Measurements from ENCODE around the gene NOCT. TPM values are rescaled to one million over a fixed set of nuclear protein-coding genes. Genes with fewer than 3 reads are reported as not detected.

Gene NOCT
- total and polyA plus RNA-seq, 2 of the 8 experiments (the other 6 are each of a cell fraction or from before 2014, with no cell fraction given) = 10.4 to 45.5 TPM

GRCh38 chr4:139036885-139037284, 21.3 kb downstream of the NOCT start:
- Histone ChIP-seq H3K18ac (ENCODE audit: extremely low read depth, low read length) (no peak overlapping the region), H3K4ac (replicated peaks; ENCODE audit: insufficient read length, low read depth, low read length) (no peak overlapping the region), H2BK120ac (replicated peaks; ENCODE audit: low read depth, low read length) (no peak overlapping the region), H3K14ac (ENCODE audit: insufficient read length) (no peak overlapping the region), H2BK20ac (ENCODE audit: low read length) (no peak overlapping the region), H3K9me3 (ENCODE audit: insufficient read depth in 2 of 2, low read depth in 1 of 2, low read length in 1 of 2) (no peaks in the 10 kb centered on the region; a peak in 1 of 4 replicates), H3K4me2 (ENCODE audit: insufficient read depth in 1 of 2, low read depth in 2 of 2, low read length in 2 of 2) (no peak overlapping the region), H3K27ac (ENCODE audit: low read depth, low read length) (no peak overlapping the region), H2AK5ac (ENCODE audit: low read depth, low read length) (no peak overlapping the region), H4K5ac (ENCODE audit: insufficient read length, low read depth, low read length) (no peak overlapping the region), H4K20me1 (replicated peaks in 1 of 2; ENCODE audit: control insufficient read depth in 1 of 2, insufficient read depth in 2 of 2, low read length in 2 of 2) (peaks cover 15 to 22% of the 10 kb centered on the region in 2 experiments), H2BK5ac (ENCODE audit: low read depth, low read length) (no peak overlapping the region), H3K23me2 (ENCODE audit: low read depth, low read length) (no peaks in the 10 kb centered on the region), H2BK15ac (ENCODE audit: low read length) (no peak overlapping the region), H3K79me2 (ENCODE audit: control insufficient read depth in 1 of 2, insufficient read depth in 2 of 2, low read length in 2 of 2) (peaks cover 17 to 95% of the 10 kb centered on the region in 2 experiments), H3K36me3 (ENCODE audit: control insufficient read depth in 2 of 4, insufficient read depth in 4 of 4, low read length in 3 of 4) (peaks cover 0 to 3% (median 0%) of the 10 kb centered on the region in 4 experiments; a peak in 2 of 8 replicates), H3K79me1 (ENCODE audit: low read depth, low read length) (peaks cover 3% of the 10 kb centered on the region; the same call in 1 of the 2 replicates), H3K56ac (replicated peaks; ENCODE audit: insufficient read length, low read depth, low read length) (no peak overlapping the region), H2BK12ac (ENCODE audit: low read depth, low read length) (no peak overlapping the region), H3K4me3 (ENCODE audit: extremely low read depth in 1 of 4, insufficient read depth in 2 of 4, low read depth in 3 of 4, low read length in 4 of 4) (no peak overlapping the region), H3K23ac (ENCODE audit: insufficient read length) (no peak overlapping the region), H4K8ac (ENCODE audit: extremely low read depth, insufficient read depth, low read length) (no peak overlapping the region), H4K91ac (replicated peaks; ENCODE audit: insufficient read length, low read length) (no peak overlapping the region), H3K9ac (replicated peaks in 1 of 4; ENCODE audit: extremely low read depth in 1 of 4, low read depth in 3 of 4, low read length in 3 of 4) (no peak overlapping the region), H2AFZ (ENCODE audit: low read length) (no peak overlapping the region), H3K27me3 (replicated peaks in 1 of 4; ENCODE audit: control insufficient read depth in 3 of 4, extremely low read depth in 1 of 4, insufficient read depth in 3 of 4, low read length in 3 of 4) (no peaks in the 10 kb centered on the region), H3K4me1 (replicated peaks in 1 of 4; ENCODE audit: control insufficient read depth in 3 of 4, insufficient read depth in 4 of 4, low read length in 3 of 4) (no peaks in the 10 kb centered on the region)
- DNase-seq (ENCODE audit: low read depth in 1 of 2, low spot score in 2 of 2) = no peak
- TF ChIP-seq NRF1 (IDR thresholded peaks at IDR 0.05; ENCODE audit: low read depth, low read length) = no peak
- TF ChIP-seq RBBP5 (IDR thresholded peaks at IDR 0.05; ENCODE audit: borderline replicate concordance, low read depth, low read length) = no peak
- TF ChIP-seq RNF2 (IDR thresholded peaks at IDR 0.05; ENCODE audit: borderline replicate concordance, low read depth, low read length, missing control alignments, poor library complexity, severe bottlenecking) = no peak
- TF ChIP-seq EP300 (IDR thresholded peaks at IDR 0.05; ENCODE audit: borderline replicate concordance in 1 of 2, low read depth in 2 of 2, low read length in 2 of 2) = no peak
- TF ChIP-seq NANOG (IDR thresholded peaks at IDR 0.05; ENCODE audit: insufficient read depth, low read depth, low read length, poor library complexity, severe bottlenecking) = no peak
- TF ChIP-seq TAF1 (IDR thresholded peaks at IDR 0.05; ENCODE audit: low read depth, low read length) = no peak
- no peak for TF ChIP-seq POLR2A (IDR thresholded peaks at IDR 0.05; ENCODE audit: control extremely low read depth in 1 of 2, low read depth in 2 of 2, low read length in 2 of 2)
- no peak for TF ChIP-seq JUN (IDR thresholded peaks at IDR 0.05; ENCODE audit: low read depth, low read length)
- no peak for TF ChIP-seq GABPA (IDR thresholded peaks at IDR 0.05; ENCODE audit: borderline replicate concordance, insufficient read depth, low read length)
- CTCF ChIA-PET (ENCODE audit: partially characterized antibody) = interaction anchor here (1.6 kb wide), 1 partner anchor 30 kb away, joined by 4 read pairs; no protein-coding TSS in a partner anchor
- POLR2A ChIA-PET (ENCODE audit: partially characterized antibody) = no interaction called here
- FAIRE-seq = no peak
- 78% methylated on average over 2 of the region's 2 CpGs; no CpG with 5 or more reads in 1 of the 2 experiments for WGBS, 2 experiments (ENCODE audit: extremely low coverage in 1 of 2, insufficient coverage in 1 of 2, insufficient read length in 1 of 2, insufficient replicate concordance in 2 of 2, low coverage in 1 of 2, low lambda C conversion rate in 2 of 2, missing lambda C conversion rate in 1 of 2)

Measured in H1 (cell line).